Keratinocyte (primary cell): Measurements from ENCODE around the gene LEFTY2. TPM values are rescaled to one million over a fixed set of nuclear protein-coding genes. Genes with fewer than 3 reads are reported as not detected.

Source experiments
- DNase-seq: peaks from one replicate; pipeline ENCODE4 v3.0.0-alpha.2; 2011; ENCODE audit warnings: low read depth, missing footprints, low spot score
- FAIRE-seq: peaks from 2 replicates; lab custom pipeline; 2011; peaks lifted over from hg19 to GRCh38; lab: Jason Lieb, UNC
- H2AFZ ChIP-seq: 2 replicates; pipeline ENCODE4 v1.6.0; 2012; ENCODE audit warnings: low read length, control low read depth, inconsistent platforms; ENCODE audit not compliant: control insufficient read depth
- H3K27ac ChIP-seq: 2 replicates; pipeline ENCODE4 v1.5.1; 2011; ENCODE audit warnings: low read length; ENCODE audit not compliant: control insufficient read depth, insufficient read depth
- H3K27me3 ChIP-seq: 3 replicates; pipeline ENCODE4 v1.6.0; 2011; ENCODE audit warnings: low read length; ENCODE audit not compliant: control insufficient read depth, insufficient read depth; ENCODE audit errors: extremely low read depth
- H3K36me3 ChIP-seq, 2 experiments: 2 replicates in 1 of 2; 3 replicates in 1 of 2; pipeline ENCODE4 v1.5.1; 2011; ENCODE audit warnings: low read length in 2 of 2, mild to moderate bottlenecking in 1 of 2; ENCODE audit not compliant: control insufficient read depth in 2 of 2, insufficient read depth in 2 of 2; ENCODE audit errors: extremely low read depth in 1 of 2
- H3K4me1 ChIP-seq: 3 replicates; pipeline ENCODE4 v1.5.1; 2011; ENCODE audit warnings: low read length; ENCODE audit not compliant: control insufficient read depth, insufficient read depth; ENCODE audit errors: extremely low read depth
- H3K4me2 ChIP-seq: 3 replicates; pipeline ENCODE4 v1.6.0; 2011; ENCODE audit warnings: low read depth, low read length; ENCODE audit not compliant: control insufficient read depth, insufficient read depth; ENCODE audit errors: extremely low read depth
- H3K4me3 ChIP-seq, 3 experiments: fragments of 200-600 bp in 1 of 3; sonication (generic) in 1 of 3; 2 replicates in 2 of 3; 3 replicates in 1 of 3; pipeline ENCODE4 v1.5.1; 2011 to 2016; ENCODE audit warnings: low read length in 3 of 3, mild to moderate bottlenecking in 3 of 3, control low read depth in 2 of 3, inconsistent platforms in 1 of 3, low read depth in 1 of 3, mixed read lengths in 1 of 3, mixed run types in 1 of 3, moderate library complexity in 1 of 3; ENCODE audit not compliant: control insufficient read depth in 2 of 3, insufficient read depth in 2 of 3; ENCODE audit errors: extremely low read depth in 1 of 3
- H3K79me2 ChIP-seq: 2 replicates; pipeline ENCODE4 v1.6.0; 2012; ENCODE audit warnings: low read length; ENCODE audit not compliant: control insufficient read depth, insufficient read depth
- H3K9ac ChIP-seq: 3 replicates; pipeline ENCODE4 v1.6.0; 2011; ENCODE audit warnings: low read length; ENCODE audit not compliant: control insufficient read depth, insufficient read depth; ENCODE audit errors: extremely low read depth
- H3K9me1 ChIP-seq: 3 replicates; pipeline ENCODE4 v1.6.0; 2011; ENCODE audit warnings: low read length; ENCODE audit not compliant: control insufficient read depth, insufficient read depth; ENCODE audit errors: extremely low read depth
- H3K9me3 ChIP-seq: 2 replicates; pipeline ENCODE4 v1.5.1; 2012; ENCODE audit warnings: low read depth, low read length; ENCODE audit not compliant: control insufficient read depth
- H4K20me1 ChIP-seq: 3 replicates; pipeline ENCODE4 v1.6.0; 2011; ENCODE audit warnings: low read length; ENCODE audit not compliant: control insufficient read depth, insufficient read depth; ENCODE audit errors: extremely low read depth
- CTCF ChIP-seq, 3 experiments: IDR thresholded peaks in 1 of 3; conservative IDR thresholded peaks in 1 of 3; optimal IDR thresholded peaks in 1 of 3; 2 replicates in 2 of 3; 3 replicates in 1 of 3; pipeline versions ENCODE3 to v1.5.1; 2011; ENCODE audit warnings: low read length in 3 of 3, mild to moderate bottlenecking in 3 of 3, moderate library complexity in 2 of 3, control low read depth in 1 of 3, inconsistent platforms in 1 of 3; ENCODE audit not compliant: insufficient read depth in 2 of 3; ENCODE audit errors: extremely low read depth in 1 of 3
- EZH2 ChIP-seq: IDR thresholded peaks from one replicate; pipeline ENCODE4 v1.6.1; 2012; ENCODE audit warnings: inconsistent platforms, mild to moderate bottlenecking, low read length, moderate library complexity
- dilution Hi-C: fragments of 300-500 bp; cut with MboI; formaldehyde crosslinking; loops from one replicate; pipeline ENCODE4 v1.7.0; 2020; ENCODE audit warnings: low sequenced_read_pairs; ENCODE audit not compliant: extremely low pct_ligation_motif_present
- polyA plus RNA-seq, 5 experiments: library from polyadenylated mRNA; depleted of rRNA in 3 of 5; stranded (reverse) in 3 of 5; stranded (forward) in 1 of 5; unstranded in 1 of 5; fragments of >200 nt; gene quantifications; 1 replicate in 1 of 5; 2 replicates in 3 of 5; 3 replicates in 1 of 5; pipeline versions ENCODE4 v1.2.1 to v1.2.3, GENCODE V29; 2011 to 2012; ENCODE audit warnings: missing spikeins in 2 of 5, low read depth in 1 of 5, low replicate concordance in 1 of 5

LEFTY2 gene
- polyA plus RNA-seq, 1 donor (not counting 4 experiments of a cell fraction or from before 2014, with no cell fraction given) = not detected

DNA sequence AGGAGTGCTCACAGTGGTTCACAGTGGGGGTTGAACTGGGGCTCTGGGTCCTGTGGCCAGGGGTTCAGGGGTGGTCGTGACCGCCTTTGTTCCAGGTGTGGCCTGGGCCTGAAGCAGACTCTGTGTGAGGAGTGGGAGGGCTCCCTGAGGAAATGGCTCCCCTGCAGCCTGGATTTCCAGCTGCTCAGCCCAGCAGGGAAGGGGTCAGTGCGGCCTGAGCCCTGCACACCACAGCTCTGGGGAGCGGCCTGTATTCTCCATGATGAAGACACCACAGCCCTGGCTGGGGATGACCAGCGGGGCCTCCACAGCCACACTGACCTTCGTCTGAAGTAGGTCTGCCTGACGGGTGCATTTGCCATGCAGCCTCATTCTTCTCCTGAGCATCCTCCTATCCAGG, 33.7 kb downstream of the LEFTY2 start:
- H3K4me1 ChIP-seq = peaks cover 8% of the 10 kb centered on the region

DNA sequence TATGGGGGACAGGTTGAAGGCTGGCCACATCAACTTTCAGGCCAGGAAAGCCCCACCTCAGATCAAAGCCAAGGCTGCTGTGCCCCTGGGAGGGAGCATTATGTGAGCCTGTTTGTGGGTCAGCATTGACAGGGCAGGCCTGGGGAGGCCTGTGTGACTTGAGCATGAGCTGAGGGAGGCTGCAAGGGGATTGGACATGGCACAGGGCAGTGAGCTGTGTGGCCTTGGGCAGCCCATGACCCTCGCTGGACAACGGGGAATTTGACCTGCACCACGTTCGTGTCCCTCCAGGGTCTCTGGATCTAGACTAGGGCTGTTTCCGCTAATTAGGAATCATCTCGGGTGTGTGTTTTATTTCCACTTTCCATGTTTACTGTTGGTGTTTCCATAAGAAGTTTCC, 34.6 kb downstream of the LEFTY2 start:
- Histone ChIP-seq H3K4me3 (no peak overlapping the region), H2AFZ (no peak overlapping the region), H3K4me1 (peaks cover 8% of the 10 kb centered on the region), H3K36me3 (no peaks in the 10 kb centered on the region), H4K20me1 (no peaks in the 10 kb centered on the region), H3K9ac (no peak overlapping the region), H3K9me1 (no peaks in the 10 kb centered on the region), H3K27me3 (no peaks in the 10 kb centered on the region), H3K79me2 (no peaks in the 10 kb centered on the region), H3K9me3 (no peaks in the 10 kb centered on the region), H3K4me2 (no peak overlapping the region), H3K27ac (no peak overlapping the region)
- DNase-seq = no peak
- TF ChIP-seq EZH2 = no peak
- TF ChIP-seq CTCF (optimal IDR thresholded peaks at IDR 0.05 in 1 of 3, IDR thresholded peaks at IDR 0.05 in 1 of 3, conservative IDR thresholded peaks at IDR 0.05 in 1 of 3; ENCODE audit: extremely low read depth in 1 of 3, insufficient read depth in 2 of 3, low read length in 3 of 3) = no peak
- no peak for FAIRE-seq
- dilution Hi-C loops = no loop called here

More for the DNA sequence above, 33.7 kb downstream of the LEFTY2 start:
- H3K4me3 ChIP-seq = no peak overlapping the region
- H3K9me1 ChIP-seq = no peaks in the 10 kb centered on the region
- H3K9ac ChIP-seq = no peak overlapping the region
- H2AFZ ChIP-seq = no peak overlapping the region
- TF ChIP-seq EZH2 (no peak), CTCF (optimal IDR thresholded peaks at IDR 0.05 in 1 of 3, IDR thresholded peaks at IDR 0.05 in 1 of 3, conservative IDR thresholded peaks at IDR 0.05 in 1 of 3; ENCODE audit: extremely low read depth in 1 of 3, insufficient read depth in 2 of 3, low read length in 3 of 3) (no peak)
- H3K4me2 ChIP-seq = no peak overlapping the region
- H3K27ac ChIP-seq = no peak overlapping the region
- dilution Hi-C loops = no loop called here
- no peaks in the 10 kb centered on the region for H3K9me3 ChIP-seq
- no peak for DNase-seq
- FAIRE-seq = no peak
- no peaks in the 10 kb centered on the region for H3K79me2 ChIP-seq
- no peaks in the 10 kb centered on the region for H4K20me1 ChIP-seq
- H3K27me3 ChIP-seq = no peaks in the 10 kb centered on the region
- no peaks in the 10 kb centered on the region for H3K36me3 ChIP-seq
